Loucy (cell line): ENCODE data around the gene BAX.

ENCODE experiments used
- CTCF ChIP-seq: fragments of 200-600 bp; sonication (generic); conservative IDR thresholded peaks from 2 replicates; pipeline ENCODE4 v1.5.1; 2014; ENCODE audit warnings: mild to moderate bottlenecking, antibody characterized with exemption, low read length
- EZH2phosphoT487 ChIP-seq: fragments of 200-600 bp; IDR thresholded peaks from 2 replicates; pipeline ENCODE4 v1.6.1; 2018; ENCODE audit warnings: antibody characterized with exemption, mild to moderate bottlenecking, moderate library complexity, borderline replicate concordance

GRCh38 chr19:48968179-48968661 lies 13.5 kb downstream of the BAX start:
- TF ChIP-seq CTCF (no peak), EZH2phosphoT487 (no peak)
